Endothelial cell of umbilical vein (primary cell): Measurements from ENCODE around the gene NOP58.

Experiments used
- EZH2 ChIP-seq: IDR thresholded peaks from 2 replicates; pipeline ENCODE4 v1.6.1; 2012; ENCODE audit warnings: borderline replicate concordance, low read depth, mild to moderate bottlenecking, moderate library complexity, low read length, inconsistent platforms; ENCODE audit not compliant: severe bottlenecking
- FOS ChIP-seq: IDR thresholded peaks from 2 replicates; pipeline ENCODE4 v1.6.1; 2011; ENCODE audit warnings: mild to moderate bottlenecking, low read length, moderate library complexity, borderline replicate concordance; ENCODE audit not compliant: insufficient read depth
- GATA2 ChIP-seq: IDR thresholded peaks from 2 replicates; pipeline ENCODE4 v1.7.0; 2011; ENCODE audit warnings: low read depth, mild to moderate bottlenecking, moderate library complexity, mixed read lengths, low read length; ENCODE audit not compliant: insufficient read length, insufficient read depth
- POLR2A ChIP-seq: IDR thresholded peaks from 2 replicates; pipeline ENCODE4 v1.6.1; 2012; ENCODE audit warnings: low read depth, mild to moderate bottlenecking, control low read depth, low read length
- POLR2AphosphoS5 ChIP-seq: IDR thresholded peaks from 2 replicates; pipeline ENCODE4 v1.6.1; 2012; ENCODE audit warnings: low read depth, mild to moderate bottlenecking, control low read depth, low read length, moderate library complexity; ENCODE audit not compliant: insufficient read depth
- TF ChIP-seq, protein P1 (sequence below), 2 donors: IDR thresholded peaks; 1 replicate in 1 of 2; 2 replicates in 1 of 2; pipeline ENCODE4 v1.5.1; 2011; ENCODE audit warnings: low read length in 2 of 2, mild to moderate bottlenecking in 2 of 2, moderate library complexity in 2 of 2, control low read depth in 1 of 2, inconsistent platforms in 1 of 2, low read depth in 1 of 2; ENCODE audit not compliant: insufficient read depth in 1 of 2; ENCODE audit errors: extremely low read depth in 1 of 2
- TF ChIP-seq, protein P2 (sequence below): IDR thresholded peaks from 2 replicates; pipeline ENCODE4 v1.6.1; 2011; ENCODE audit not compliant: insufficient read depth, insufficient read length

DNA sequence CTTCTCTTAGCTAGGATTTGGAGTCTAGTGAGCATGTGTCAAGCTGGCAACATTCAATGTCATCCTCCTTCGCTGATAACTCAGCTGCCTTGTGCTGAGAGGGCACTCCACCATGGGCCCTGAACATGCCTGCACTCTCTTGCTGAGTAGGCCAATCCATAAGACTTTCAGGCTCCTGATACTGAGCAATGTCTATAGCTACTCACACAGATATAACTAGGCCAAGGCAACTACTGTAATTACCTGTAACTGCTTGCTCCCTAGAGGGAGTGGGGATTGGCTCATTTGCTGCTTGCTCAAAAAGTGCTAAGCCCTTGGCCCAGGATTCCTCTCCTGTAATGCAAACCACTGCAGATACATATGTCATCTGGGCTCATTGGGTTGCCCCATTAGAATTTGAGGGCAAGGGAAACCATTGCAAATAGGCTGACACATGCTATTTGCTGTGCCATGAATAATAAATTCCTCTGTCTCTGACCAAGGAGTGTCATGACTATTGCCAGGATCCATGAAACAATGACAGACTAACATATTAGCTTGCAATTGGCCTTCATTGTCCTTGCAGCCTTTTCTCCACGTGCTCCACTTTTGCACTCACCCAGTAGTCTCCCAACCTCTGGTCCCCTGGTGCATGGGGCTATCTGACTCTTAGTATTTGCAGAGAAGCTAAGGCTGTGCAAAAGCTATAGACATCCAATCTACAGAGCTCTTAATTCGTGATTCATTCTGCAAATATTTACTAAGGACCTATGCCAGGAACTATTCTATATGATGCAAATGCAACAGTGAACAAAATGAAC is 73.7 kb downstream of the NOP58 start:
- TF ChIP-seq POLR2A (no peak), GATA2 (no peak), POLR2AphosphoS5 (no peak), FOS (peak; percentile 76), EZH2 (no peak)
- TF ChIP-seq, protein P1, sequence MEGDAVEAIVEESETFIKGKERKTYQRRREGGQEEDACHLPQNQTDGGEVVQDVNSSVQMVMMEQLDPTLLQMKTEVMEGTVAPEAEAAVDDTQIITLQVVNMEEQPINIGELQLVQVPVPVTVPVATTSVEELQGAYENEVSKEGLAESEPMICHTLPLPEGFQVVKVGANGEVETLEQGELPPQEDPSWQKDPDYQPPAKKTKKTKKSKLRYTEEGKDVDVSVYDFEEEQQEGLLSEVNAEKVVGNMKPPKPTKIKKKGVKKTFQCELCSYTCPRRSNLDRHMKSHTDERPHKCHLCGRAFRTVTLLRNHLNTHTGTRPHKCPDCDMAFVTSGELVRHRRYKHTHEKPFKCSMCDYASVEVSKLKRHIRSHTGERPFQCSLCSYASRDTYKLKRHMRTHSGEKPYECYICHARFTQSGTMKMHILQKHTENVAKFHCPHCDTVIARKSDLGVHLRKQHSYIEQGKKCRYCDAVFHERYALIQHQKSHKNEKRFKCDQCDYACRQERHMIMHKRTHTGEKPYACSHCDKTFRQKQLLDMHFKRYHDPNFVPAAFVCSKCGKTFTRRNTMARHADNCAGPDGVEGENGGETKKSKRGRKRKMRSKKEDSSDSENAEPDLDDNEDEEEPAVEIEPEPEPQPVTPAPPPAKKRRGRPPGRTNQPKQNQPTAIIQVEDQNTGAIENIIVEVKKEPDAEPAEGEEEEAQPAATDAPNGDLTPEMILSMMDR (IDR thresholded peaks at IDR 0.05; ENCODE audit: extremely low read depth in 1 of 2, insufficient read depth in 1 of 2, low read depth in 1 of 2, low read length in 2 of 2), result no peak
- TF ChIP-seq, protein P2, sequence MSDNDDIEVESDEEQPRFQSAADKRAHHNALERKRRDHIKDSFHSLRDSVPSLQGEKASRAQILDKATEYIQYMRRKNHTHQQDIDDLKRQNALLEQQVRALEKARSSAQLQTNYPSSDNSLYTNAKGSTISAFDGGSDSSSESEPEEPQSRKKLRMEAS, result peak; percentile 34
